GM12892 (cell line): ENCODE data around the gene SLC24A3.

Experiments used
- DNase-seq: peaks from one replicate; pipeline ENCODE4 v3.0.0; 2011; ENCODE audit not compliant: insufficient read length
- FAIRE-seq: peaks from 2 replicates; lab custom pipeline; 2011; peaks lifted over from hg19 to GRCh38; lab: Jason Lieb, UNC
- POLR2A ChIP-seq: IDR thresholded peaks from 2 replicates; pipeline ENCODE4 v1.6.1; 2011; ENCODE audit warnings: low read depth, low read length, control low read depth
- POLR2AphosphoS5 ChIP-seq: IDR thresholded peaks from 2 replicates; pipeline ENCODE4 v1.6.1; 2011; ENCODE audit warnings: low read depth, low read length, control low read depth
- TAF1 ChIP-seq: IDR thresholded peaks from 2 replicates; pipeline ENCODE4 v1.6.1; 2011; ENCODE audit warnings: low read depth, mild to moderate bottlenecking, control low read depth, low read length, borderline replicate concordance

Gene SLC24A3

DNA sequence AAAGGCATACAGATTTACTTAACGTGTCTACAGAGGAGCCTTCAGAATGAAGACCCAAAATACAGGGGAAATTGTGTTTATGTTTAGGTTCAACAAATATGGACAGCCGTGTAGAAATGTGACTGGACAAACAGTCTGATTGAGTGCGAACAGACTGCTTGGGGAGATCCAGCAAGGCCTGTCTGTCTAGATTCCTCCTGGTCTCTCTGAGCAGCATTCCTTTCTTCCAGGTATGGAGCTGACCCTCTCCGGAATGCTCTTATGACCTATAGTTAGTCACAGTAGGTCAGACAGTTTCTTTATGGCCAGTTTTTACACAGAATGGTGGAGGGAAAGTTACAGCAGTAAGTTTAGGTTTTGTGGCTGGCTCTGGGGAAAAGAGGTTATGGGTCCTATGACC lies 554.6 kb downstream of the SLC24A3 start:
- FAIRE-seq (no peak), DNase-seq (no peak)
- no peak for TF ChIP-seq POLR2AphosphoS5
- TF ChIP-seq TAF1, result no peak
- TF ChIP-seq POLR2A, result no peak

DNA sequence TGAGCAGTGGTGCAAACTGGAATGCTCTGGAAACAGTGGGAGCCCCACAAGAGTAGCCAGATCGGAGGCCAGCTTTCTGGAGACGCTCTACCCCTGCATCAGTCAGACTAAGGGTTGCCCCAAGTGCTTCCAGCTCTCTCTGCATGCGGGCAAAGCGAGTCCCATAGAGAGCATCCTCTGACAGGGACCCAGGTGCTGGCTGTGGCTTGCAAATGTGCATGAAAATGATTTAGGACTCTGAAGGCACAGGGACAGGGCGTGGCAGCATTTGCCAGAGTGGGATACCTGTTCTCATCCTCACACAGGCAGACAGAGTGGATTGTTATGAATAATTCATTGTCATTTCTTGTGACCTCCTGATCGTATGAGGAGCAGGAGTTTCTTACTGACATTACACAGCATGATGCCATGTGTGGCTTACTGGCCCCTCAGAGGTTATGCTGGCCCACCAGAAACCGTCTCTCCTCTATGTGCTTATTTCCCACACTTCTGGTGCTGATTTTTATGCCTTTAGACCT lies 555.9 kb downstream of the SLC24A3 start:
- DNase-seq (no peak), FAIRE-seq (no peak)
- TF ChIP-seq POLR2A (no peak), TAF1 (no peak), POLR2AphosphoS5 (no peak)

DNA sequence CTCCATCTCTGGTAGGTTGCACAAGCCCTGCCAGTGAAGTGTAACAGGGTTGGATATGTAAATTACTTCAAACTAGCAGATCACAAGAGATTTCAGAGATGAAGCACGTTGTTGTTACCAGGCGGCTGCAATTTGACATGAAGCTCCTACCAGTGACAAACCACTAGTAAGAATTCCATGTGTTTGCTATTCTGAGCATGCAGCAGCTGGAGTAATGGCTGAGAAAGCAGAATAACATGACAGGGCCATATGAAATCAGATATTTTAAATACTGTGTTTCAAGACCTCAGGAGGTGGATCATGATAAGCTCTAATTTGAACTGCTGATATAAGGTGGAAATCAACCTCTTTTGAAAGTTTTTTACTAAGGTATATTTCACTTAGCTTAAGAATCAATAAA lies 557.1 kb downstream of the SLC24A3 start:
- FAIRE-seq (no peak), DNase-seq (no peak)
- no peak for TF ChIP-seq POLR2AphosphoS5
- TF ChIP-seq POLR2A, result no peak
- no peak for TF ChIP-seq TAF1

DNA sequence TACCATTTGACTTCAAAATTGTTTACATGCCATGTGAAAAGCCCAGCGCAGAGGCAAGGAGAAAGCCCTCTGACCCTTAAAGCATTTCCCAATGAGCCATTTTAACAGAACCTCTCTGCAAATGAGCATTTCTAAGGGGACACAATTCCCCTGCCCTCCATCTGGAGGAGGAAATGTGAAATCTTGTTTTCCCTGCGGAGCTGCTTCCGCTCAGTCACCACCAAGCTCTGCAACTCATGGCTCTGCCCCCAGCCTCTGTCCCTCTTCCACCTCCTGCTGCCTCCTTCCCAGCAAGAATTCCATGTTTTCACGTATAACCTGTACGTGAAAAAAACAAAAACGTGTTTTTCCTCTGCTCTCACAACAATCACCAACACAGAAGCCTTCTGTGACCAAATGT lies 557.9 kb downstream of the SLC24A3 start:
- TF ChIP-seq TAF1 (no peak), POLR2AphosphoS5 (no peak), POLR2A (no peak)
- FAIRE-seq (no peak), DNase-seq (no peak)

DNA sequence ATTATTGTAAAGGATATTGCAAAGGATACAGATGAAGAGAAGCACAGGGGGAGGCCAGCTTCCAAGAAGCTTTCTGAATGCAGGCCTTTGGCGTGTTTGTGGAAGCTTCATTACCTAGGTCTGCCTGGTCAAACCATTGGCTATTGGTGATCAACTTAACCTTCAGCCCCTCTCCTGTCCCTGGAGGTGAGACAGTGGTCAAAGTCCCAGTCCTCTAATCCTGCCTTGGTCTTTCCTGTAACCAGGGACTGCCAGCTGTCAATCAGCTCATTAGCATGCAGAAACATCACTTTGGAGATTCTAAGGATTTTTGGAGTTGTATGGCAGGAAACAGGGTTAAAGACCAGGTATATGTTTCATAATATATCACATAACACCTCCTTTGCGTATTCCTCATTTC lies 558.6 kb downstream of the SLC24A3 start:
- FAIRE-seq (no peak), DNase-seq (no peak)
- TF ChIP-seq POLR2AphosphoS5, result no peak
- TF ChIP-seq TAF1, result no peak
- TF ChIP-seq POLR2A, result no peak
